Liver (tissue), 3 donors: ENCODE results near the gene THUMPD1.

ENCODE experiments used
- CTCF ChIP-seq: fragments of 150-350 bp; IDR thresholded peaks from 2 replicates; pipeline ENCODE4 v1.5.1; 2017; ENCODE audit warnings: improper control_type of control experiment, low read depth, low read length; ENCODE audit not compliant: missing input control
- GABPA ChIP-seq, 2 donors: IDR thresholded peaks in 1 of 2; conservative IDR thresholded peaks in 1 of 2; 2 replicates each; pipeline ENCODE4 v1.6.1; 2016; ENCODE audit warnings: antibody characterized with exemption in 2 of 2, mild to moderate bottlenecking in 1 of 2, moderate library complexity in 1 of 2
- HNF4G ChIP-seq: IDR thresholded peaks from 2 replicates; pipeline ENCODE4 v1.6.1; 2016; ENCODE audit warnings: antibody characterized with exemption
- JUND ChIP-seq, 2 donors: IDR thresholded peaks; 2 replicates each; pipeline ENCODE4 v1.6.1; 2016; ENCODE audit warnings: antibody characterized with exemption in 2 of 2
- MAX ChIP-seq: IDR thresholded peaks from 2 replicates; pipeline ENCODE4 v1.6.1; 2016; ENCODE audit warnings: antibody characterized with exemption
- RAD21 ChIP-seq, 2 donors: IDR thresholded peaks; 2 replicates each; pipeline ENCODE4 v1.6.1; 2016; ENCODE audit warnings: antibody characterized with exemption in 2 of 2, mild to moderate bottlenecking in 2 of 2
- REST ChIP-seq: IDR thresholded peaks from 2 replicates; pipeline ENCODE4 v1.6.1; 2016; ENCODE audit warnings: antibody characterized with exemption, mild to moderate bottlenecking
- SP1 ChIP-seq: IDR thresholded peaks from 2 replicates; pipeline ENCODE4 v1.6.1; 2018; ENCODE audit warnings: antibody characterized with exemption, mild to moderate bottlenecking
- TAF1 ChIP-seq: conservative IDR thresholded peaks from 2 replicates; pipeline ENCODE4 v1.6.1; 2016; ENCODE audit warnings: antibody characterized with exemption, mild to moderate bottlenecking
- YY1 ChIP-seq: IDR thresholded peaks from 2 replicates; pipeline ENCODE4 v1.6.1; 2016; ENCODE audit warnings: antibody characterized with exemption, mild to moderate bottlenecking
- ZBTB33 ChIP-seq: IDR thresholded peaks from 2 replicates; pipeline ENCODE4 v1.6.1; 2016; ENCODE audit warnings: antibody characterized with exemption
- TF ChIP-seq, protein P1 (sequence below): IDR thresholded peaks from 2 replicates; pipeline ENCODE4 v1.6.1; 2016; ENCODE audit warnings: antibody characterized with exemption
- donor health status: healthy.
- donor health status: healthy.

DNA sequence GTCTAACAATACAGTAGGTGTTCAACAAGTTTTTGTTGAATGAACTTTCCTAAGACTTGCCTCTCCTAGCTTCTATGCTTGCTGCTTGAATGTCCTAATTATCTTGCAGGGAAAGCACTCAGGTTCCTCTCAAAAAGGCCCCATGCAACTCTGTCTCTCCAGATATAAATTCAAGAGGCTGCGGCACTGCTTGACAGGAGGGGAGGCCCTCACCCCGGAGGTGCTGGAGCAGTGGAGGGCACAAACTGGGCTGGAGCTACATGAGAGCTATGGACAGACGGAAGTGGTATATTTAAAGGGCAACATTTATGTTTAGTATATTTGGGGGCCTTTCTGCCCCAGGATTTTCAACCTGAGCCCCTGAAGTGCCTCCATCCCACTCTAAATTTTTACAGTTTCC, 14.4 kb downstream of the THUMPD1 start:
- no peak for TF ChIP-seq CTCF
- no peak for TF ChIP-seq ZBTB33
- TF ChIP-seq RAD21 (IDR thresholded peaks at IDR 0.05), result no peak
- TF ChIP-seq, protein P1, sequence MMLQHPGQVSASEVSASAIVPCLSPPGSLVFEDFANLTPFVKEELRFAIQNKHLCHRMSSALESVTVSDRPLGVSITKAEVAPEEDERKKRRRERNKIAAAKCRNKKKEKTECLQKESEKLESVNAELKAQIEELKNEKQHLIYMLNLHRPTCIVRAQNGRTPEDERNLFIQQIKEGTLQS, result no peak
- TF ChIP-seq GABPA (IDR thresholded peaks at IDR 0.05 in 1 of 2, conservative IDR thresholded peaks at IDR 0.05 in 1 of 2), result no peak
- TF ChIP-seq REST, result no peak
- TF ChIP-seq MAX, result no peak
- TF ChIP-seq TAF1, result no peak
- no peak for TF ChIP-seq YY1
- no peak for TF ChIP-seq SP1
- no peak for TF ChIP-seq JUND (IDR thresholded peaks at IDR 0.05)
- no peak for TF ChIP-seq HNF4G
